HG03045 (cell line): ENCODE measurements around the gene MEGF9.
A peak's percentile ranks its signal among the peaks of the same experiment; 100 is the strongest.
"Not testable (repeated sequence)": the region's sequence is repeated elsewhere in the genome, so short reads cannot be mapped to it uniquely, and the experiment has no call there.

Experiments
- ATAC-seq: cut with Tn5 transposase; IDR thresholded peaks from one replicate; pipeline ENCODE4 v1.9.1; 2021; ENCODE audit warnings: mild to moderate bottlenecking, moderate library complexity; ENCODE audit not compliant: unreplicated experiment

MEGF9 gene

DNA sequence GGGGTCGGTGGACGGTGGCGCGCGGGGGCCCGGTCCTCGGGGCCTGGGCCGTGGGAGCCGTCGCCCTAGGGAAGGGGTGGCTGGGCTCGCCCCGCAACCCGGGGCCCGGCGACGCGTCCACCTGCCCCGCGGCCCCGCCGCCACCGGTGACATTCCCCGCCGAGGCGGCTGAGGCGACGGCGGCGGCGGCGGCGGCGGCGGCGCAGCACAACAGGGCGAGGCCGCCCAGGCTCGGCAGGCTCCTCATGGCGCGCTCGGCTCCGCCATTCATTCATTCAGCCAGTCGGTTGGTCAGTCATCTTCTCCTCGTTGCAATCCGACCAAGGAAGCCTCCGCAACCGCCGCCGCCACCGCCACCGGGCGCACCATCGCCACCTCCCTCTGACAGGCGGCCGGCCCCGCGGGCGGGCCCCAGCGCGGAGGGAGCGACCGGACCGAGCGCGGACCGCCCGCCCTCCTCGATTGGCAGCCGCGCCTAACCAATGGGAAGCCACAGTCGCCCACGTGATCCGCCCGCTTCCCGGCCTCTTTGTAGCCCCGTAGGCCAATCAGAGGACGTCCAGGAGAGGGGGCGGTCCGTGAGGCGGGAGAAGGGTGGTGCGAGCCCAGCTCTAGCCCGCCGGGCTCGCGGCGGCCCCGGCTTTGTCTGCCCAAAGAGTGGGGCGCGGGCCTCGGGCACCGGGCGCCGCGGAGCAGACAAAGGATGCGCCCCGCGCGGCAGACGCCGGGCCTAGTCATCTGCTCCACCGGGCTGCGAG, at the start of gene MEGF9:
TSS of gene MEGF9 (minus strand) at position 383 of the 758 bp plus-strand sequence. CDS start at position 271, 112 bp downstream.
- ATAC-seq: peak; percentile 93

DNA sequence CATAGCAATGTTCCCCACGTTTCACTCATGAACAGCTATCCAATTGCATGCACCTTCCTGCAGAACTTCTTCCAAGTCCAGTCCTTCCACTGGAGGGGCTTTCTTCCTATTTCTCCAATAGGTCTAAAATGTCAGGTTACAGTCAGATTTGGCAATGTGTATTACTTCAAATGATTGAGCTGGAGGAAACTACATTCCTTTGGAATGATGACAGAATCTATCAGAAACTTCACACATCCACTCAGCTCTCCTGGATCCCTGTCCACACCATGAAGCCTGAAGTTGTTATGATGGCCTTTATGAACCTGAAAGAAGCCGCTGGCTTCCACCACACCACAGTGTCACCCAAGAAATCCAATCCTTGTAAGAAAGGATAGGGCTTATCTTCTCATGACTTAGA, 46.7 kb upstream of the MEGF9 start:
- no peak for ATAC-seq

DNA sequence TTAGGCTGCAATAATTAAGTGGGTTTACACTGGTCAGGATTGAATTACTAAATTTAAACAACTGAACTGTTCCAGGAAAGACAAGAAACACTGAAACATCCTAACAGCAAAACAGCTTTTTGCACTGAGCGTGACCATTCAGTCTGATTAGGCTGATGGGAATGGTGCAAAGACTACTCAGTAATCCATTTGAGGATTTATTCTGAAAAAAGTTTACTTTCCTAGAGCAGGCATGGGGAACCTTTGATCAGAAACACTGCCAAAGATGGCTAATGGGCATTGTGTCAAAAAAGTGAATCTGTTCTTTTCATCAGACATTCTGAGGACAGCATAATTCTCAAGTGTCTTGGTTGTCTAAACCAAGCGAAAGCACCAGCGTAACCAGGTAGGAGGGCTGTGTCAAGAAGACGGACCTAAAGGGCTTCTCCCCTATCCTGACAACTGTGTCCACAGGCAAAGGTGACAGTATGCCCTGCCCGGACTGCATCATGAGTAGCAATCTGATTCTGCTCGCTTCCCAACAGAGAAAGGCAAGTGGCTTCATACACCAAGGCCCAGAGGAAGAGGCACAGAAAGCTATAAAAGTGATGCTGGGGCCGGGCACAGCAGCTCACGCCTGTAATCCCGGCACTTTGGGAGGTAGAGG, 45.6 kb upstream of the MEGF9 start:
- ATAC-seq: no peak

DNA sequence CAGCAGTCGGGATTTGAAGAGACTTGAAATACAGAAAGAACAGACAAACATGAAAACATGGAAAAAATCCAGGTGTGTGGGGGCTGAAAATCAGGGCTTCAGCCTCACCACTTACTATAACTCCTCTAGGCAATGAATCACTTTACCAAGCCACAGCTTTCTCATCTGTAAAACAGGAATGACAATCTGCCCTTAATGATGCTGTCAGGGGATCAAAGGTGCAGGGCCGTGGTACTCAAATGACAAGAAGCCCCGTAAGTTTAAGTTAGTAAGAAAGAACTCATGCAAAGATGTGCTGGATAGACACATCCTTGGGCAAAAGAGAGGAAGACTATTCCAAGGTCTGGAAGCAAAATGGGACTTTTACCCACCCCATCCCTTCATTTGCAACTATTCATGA, 44.3 kb upstream of the MEGF9 start:
- ATAC-seq: no peak

DNA sequence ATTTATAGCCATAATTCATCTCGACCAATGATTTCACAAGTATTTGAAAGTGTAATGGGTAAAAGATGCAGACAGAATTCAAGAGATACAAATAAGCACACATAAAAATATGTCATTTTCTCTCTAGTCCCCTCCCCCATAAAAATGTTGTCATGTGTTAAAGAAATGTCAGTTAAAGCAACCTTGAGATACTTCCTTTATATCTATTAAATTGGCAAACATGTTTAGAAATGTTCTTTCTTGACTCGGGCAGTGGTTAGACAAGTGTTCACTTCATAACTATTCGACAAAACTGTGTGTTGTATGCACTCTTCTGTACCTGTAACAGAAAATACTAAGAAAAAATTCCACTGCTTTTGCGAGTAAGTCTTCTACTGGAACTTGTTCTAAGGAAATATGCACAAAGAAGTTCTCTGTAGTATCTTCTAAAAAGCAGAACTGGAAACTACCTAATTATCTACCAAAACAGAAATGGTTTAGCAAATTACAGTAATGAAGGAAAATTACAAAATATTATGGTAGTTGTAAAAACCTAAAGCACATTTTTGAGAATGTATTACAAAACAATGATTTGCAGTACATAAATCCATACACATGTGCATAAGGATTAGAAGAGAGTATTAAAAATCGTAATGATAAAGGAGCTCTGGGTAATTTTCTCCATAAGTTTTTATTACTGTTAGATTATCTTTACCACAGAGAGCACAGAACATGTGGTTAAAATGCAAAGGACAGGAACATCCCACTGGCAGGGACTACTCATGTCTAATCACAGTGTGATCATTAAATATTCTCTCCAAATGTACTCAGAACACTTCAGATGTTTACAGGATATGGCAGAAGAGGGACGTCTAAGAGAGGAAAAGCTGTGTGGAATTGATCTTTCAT, 43.0 kb upstream of the MEGF9 start:
- no peak for ATAC-seq

DNA sequence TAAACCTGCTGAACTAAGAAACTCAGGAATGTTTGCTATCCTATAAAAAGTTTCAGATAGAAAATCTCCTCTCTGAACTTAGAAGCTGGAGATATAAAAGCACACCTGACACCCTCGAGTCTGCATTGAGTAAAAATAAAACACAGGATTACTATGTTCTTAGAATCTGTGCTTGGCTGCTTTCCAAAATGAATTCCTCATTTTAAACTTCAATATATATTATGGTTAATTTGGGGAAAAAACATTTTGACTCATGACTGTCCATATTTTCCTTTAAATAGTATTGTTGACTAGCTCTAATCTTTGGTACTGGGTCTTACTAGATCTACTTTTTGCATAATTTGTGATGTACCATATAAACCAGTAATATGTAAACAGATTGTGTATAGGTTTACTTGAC, 42.3 kb upstream of the MEGF9 start:
- ATAC-seq: no peak

DNA sequence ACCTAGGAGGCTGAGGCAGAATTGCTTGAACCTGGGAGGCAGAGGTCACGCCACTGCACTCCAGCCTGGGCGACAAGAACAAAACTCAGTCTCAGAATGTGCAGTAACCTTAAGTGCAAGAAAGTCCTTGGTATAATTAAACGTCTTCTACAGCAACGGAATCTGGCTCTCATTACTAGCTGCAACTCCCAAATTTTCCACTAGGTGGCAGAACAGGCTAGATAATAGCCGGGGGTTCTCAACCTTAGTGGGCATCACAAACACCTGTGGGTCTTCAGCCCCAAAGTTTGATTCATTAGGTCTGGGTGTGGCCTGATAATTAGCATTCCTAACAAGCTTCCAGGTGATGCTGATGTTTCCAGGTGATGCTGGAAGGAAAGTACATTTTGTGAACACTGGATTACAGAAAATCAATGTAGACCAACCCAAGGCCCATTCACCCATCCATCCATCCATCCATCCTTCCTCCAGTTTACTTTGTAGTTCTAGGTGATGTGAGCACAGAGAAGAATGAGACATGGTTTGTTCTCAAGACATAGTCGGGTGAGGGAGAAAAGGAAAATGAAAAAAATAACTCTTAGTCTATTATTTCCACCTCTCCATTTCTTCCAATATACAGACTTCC, 41.7 kb upstream of the MEGF9 start:
- ATAC-seq: peak; percentile 43

DNA sequence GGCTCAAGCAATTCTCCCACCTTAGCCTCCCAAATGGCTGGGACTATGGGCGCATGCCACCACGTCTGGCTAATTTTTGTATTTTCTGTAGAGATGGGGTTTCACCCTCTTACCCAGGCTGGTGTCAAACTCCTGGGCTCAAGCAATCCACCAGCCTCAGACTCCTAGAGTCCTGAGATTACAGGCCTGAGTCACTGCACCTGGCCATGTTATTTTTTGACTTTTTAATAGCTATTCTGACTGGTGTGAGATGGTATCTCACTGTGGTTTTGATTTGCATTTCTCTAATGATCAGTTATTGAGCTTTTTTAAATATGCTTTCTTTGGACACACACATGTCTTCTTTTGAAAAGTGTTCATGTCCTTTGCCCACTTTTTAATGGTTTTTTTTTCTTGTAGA, 40.8 kb upstream of the MEGF9 start:
- peak; percentile 78 for ATAC-seq

DNA sequence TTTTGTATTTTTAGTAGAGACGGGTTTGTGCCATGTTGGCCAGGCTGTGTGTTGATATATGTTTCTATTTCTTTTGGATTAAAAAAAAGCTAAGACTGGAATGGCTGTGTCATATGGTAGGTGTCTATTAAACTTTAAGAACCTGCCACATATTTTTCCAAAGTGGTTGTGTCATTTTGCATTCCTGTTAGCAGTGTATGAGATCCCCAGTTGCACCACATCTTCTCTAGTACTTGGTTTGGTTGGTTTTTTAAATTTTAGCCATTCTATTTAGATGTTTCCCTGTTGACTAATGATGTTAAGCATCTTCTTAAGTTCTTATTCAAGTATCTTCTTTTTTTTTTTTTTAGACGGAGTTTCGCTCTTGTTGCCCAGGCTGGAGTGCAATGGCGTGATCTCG, 36.2 kb upstream of the MEGF9 start:
- ATAC-seq: no peak

DNA sequence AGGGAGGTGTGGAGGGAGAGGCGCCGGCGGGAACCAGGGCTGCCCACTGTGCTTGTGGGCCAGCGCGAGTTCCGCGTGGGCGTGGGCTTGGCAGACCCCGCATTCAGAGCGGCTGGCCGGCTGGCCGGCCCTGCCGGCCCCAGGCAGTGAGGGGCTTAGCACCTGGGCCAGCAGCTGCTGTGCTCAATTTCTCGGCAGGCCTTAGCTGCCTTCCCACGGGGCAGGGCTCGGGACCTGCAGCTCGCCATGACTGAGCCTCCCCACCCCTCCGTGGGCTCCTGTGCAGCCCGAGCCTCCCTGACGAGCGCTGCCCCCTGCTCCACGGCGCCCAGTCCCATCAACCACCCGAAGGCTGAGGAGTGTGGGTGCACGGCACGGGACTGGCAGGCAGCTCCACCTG, 32.1 kb upstream of the MEGF9 start:
- not testable (repeated sequence) for ATAC-seq

DNA sequence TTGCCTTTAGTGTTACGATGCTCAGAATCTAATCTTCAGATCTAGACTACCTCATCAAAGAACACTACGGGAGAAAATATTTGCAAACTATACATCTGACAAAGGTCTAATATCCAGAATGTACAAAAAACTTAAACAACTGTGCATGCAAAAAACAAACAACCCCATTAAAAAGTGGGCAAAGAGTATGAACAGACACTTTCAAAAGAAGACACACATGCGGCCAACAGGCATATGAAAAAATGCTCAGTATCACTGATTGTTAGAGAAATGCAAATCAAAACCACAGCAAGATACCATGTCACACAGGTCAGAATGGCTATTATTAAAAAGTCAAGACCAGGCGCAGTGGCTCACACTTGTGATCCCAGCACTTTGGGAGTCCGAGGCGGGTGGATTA, 31.0 kb upstream of the MEGF9 start:
- ATAC-seq: no peak

DNA sequence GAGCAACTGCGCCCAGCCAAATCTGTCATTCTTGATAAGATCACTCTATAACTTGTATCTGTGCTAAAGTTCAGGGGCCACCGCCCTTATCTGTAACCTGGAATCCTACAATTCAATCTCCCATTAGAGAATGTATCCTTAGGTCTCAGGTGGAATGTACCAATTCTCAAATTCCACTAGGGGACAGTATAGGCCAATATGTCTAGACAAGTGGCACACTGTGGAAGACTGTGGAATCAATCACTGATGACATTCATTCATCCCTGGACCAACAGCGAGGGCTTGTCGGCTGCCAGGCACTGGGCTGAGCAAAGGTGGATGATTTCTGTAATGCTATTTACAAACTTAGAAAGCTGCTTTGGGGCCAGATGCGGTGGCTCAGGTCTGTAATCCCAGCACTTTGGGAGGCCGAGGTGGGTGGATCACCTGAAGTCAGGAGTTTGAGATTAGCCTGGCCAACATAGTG, 28.7 kb upstream of the MEGF9 start:
- no peak for ATAC-seq

DNA sequence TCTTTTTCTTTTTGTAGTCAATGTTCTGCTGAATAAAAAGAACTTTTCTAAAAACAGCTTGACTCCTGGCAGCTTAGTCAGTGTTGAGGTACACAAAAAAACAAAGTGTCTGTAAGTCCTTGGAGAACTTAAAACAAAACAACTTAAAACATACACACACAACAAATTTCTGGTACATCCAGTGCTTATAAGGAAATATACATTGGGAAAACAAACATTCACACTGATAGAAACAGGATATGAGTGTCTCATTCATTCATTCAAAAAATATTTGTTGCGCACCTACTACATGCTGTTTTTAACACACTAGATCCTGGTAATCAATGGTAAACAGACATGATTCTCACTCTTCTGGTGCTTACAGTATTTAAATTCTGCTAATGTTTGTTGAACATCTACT, 27.4 kb upstream of the MEGF9 start:
- no peak for ATAC-seq

DNA sequence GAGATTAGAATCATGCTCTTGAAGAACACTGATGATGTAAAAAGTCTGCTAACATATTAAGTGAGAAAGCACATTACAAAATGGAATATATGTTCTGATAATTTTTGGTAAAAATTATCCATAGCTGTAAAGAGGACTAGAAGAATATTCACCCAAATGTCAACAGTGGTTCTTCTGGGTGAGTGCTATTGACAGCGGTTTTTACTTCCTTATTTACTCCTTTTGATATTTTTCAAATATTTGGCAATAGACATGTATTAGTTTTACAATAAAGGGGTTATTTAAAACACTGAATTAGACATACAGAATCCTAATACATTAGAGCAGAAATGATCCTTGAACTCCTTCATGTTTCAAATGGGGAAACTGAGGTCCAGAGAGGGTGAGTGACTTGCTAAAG, 26.9 kb upstream of the MEGF9 start:
- no peak for ATAC-seq

DNA sequence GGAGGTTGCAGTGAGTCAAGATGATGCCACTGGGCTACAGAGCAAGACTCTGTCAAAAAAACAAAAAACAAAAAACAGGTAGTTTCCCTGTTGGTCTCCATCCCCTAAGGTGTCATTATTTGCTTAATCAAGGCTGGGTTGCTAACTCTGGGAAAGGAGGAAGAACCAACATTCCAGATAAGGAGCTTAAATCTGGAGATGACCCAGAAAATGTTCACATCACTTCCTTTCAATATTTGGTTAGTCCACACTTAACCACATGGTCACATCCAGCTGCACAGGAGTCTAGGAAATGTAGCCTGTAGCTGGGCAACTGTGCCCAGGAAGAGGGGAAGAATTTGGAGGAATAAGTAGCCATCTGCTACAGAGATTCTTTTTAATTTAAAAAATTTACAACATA, 25.9 kb upstream of the MEGF9 start:
- no peak for ATAC-seq

DNA sequence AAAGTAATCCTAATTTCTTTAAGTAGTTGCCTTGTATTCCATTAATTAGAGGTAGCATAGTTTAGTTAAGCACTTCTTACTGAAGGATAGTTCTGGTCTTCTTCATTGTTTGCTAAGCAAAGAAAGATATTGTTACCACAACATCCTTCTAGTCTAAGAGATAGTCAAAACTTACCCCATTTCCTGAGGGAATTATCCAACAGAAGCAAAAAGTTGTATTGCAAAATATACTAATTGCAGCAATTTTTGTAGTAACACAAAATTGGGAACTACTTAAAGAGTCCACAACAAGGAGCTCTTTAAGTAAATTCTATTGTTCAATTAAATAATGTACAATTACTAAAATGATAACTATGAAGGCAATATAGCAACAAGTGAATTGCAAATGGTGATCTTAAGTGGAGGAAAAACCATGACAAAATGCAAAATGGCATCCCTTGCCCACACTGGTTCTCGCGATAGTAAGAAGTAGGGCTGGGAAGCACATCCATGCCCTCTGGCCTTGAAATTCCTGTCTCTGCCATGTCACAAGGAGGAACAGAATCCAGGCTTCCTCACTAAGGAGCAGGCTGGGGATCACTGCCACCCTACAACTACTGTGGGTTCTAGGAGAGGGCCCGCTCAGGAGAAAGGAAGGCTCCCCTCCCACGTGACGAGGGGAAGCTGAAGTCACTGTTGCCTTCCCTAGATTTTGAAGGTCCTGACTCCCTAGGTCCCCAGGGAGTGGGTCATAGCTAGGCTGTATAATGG, 23.3 kb upstream of the MEGF9 start:
- ATAC-seq: no peak

DNA sequence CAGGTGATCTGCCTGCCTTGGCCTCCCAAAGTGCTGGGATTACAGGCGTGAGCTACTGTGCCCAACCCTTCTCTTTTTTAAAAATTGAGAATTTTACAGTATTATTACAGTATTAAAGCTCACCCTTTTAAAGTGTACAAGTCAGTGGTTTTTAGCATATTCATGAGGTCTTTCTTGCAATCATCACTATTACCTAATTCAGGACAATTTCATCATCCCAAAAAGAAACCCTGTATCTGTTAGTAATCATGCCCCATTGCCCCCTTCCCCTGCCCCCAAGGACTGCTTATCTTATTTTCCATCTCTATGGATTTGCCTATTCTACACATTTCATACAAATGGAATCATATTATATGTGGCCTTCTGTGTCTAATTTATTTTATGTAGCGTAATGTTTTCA, 22.6 kb upstream of the MEGF9 start:
- no peak for ATAC-seq

DNA sequence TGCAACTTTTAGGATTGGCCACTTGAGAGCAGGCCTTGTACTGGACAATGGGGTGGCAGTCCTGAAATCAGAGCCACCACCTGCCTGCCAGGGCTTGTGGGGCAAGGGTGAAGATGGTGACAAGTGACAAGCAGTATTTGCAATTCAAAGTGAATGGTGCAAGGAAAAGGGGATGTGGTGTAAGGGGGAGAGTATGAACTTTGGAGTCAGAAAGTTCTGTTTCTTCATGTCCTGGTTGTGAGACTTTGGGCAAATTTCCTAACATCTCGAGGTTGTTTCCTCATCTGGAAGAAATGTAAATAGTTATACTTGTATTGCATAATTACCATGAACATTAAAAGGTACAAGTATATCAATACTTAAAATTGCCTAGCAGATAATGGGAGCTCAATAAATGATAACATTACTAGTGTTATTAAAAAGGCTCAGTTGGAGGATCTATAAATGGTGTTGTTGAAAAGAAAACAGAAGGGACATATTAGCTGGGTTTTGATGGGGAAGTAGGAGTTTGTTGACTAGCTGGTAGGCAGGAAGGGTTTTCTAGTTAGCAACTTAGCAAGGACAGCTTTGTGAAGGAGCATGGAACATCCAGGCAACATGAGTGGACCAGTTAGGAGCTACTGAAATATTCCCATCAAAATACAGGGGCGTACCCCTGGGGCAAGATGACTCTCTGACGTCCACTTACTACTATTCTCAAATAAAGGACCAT, 21.3 kb upstream of the MEGF9 start:
- no peak for ATAC-seq

DNA sequence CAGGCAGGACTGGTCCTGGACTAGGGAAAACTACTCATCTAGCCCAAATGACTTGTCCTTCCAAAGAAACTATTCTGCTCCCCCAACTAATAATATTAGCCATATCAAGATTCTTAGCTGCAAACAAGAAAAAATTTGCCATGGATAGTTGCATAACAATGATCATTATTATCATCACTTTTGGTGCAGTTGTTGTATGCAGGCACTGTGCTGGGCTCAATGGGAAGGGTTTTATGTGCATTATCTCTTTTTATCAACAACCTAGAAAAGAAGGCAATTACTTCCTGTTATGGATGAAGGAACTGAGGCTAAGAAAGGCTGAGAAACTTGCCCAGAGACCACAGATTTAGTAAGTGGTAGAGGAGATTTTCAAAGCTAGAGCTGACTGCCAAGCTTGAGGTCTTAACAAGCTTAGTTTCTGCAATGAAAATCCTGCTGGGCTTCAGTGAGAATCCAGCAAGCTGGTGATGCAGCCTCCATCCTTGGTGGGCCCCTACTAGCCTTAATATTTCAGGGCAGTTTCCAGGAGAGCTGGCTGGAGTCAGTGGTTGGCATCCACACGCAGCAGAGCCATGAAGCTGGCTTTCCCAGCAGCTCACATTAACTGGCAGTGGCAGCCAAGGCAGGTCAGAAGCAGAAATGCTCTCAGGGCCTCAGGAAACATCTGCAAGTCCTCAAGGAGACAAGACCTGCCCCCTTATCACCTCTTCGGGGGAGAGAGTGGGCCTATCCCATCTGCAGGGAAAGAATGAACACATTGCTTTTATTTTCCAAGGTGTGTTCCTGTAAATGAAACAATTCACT, 20.5 kb upstream of the MEGF9 start:
- no peak for ATAC-seq
